GM12878 (cell line): Measurements from ENCODE around the gene AQP9. TPM values are rescaled to one million over a fixed set of nuclear protein-coding genes. Genes with fewer than 3 reads are reported as not detected.

ENCODE experiments used
- ATAC-seq: fragments of 200-7000 bp; cut with Tn5 transposase; 3 replicates; pipeline ENCODE4 v1.9.1; 2020; ENCODE audit warnings: mild to moderate bottlenecking, moderate library complexity
- BruUV-seq: library from RNA; stranded (reverse); fragments of 400-500 nt; replicated peaks from 2 replicates; lab custom pipeline; 2021; lab: Mats Ljungman, UMichigan
- CTCF ChIA-PET: fragments of 300-600 bp; sonication (Branson Sonifier 250); formaldehyde crosslinking; extraction: SDS; loops from one replicate; lab custom pipeline; 2021; ENCODE audit warnings: inconsistent platforms; lab: Yijun Ruan, JAX
- POLR2A ChIA-PET: fragments of 350-600 bp; formaldehyde crosslinking; extraction: SDS; loops from one replicate; lab custom pipeline; 2021; ENCODE audit warnings: inconsistent platforms; lab: Charles Lee
- RAD21 ChIA-PET: fragments of 300-600 bp; sonication (Branson Sonifier 250); formaldehyde crosslinking; loops from one replicate; lab custom pipeline; 2023; ENCODE audit warnings: antibody characterized with exemption; ENCODE audit not compliant: unreplicated experiment; lab: Charles Lee
- SMC1A ChIA-PET: fragments of 300-600 bp; sonication (Branson Sonifier 250); formaldehyde crosslinking; loops from one replicate; lab custom pipeline; 2023; ENCODE audit not compliant: unreplicated experiment, uncharacterized antibody; lab: Charles Lee
- DNase-seq: peaks from one replicate; pipeline ENCODE4 v3.0.0-alpha.2; 2011; ENCODE audit warnings: low read depth, low spot score
- FAIRE-seq: peaks from 3 replicates; lab custom pipeline; 2011; peaks lifted over from hg19 to GRCh38; lab: Jason Lieb, UNC
- H2AFZ ChIP-seq: 2 replicates; pipeline ENCODE4 v1.6.0; 2011; ENCODE audit warnings: low read depth, low read length, control low read depth; ENCODE audit not compliant: control insufficient read depth
- H3K27ac ChIP-seq: 2 replicates; pipeline ENCODE4 v1.5.1; 2011; ENCODE audit warnings: control low read depth; ENCODE audit not compliant: control insufficient read depth, insufficient read depth
- H3K27me3 ChIP-seq, 2 experiments: replicated peaks in 1 of 2; 2 replicates each; pipeline versions ENCODE4 v1.6.0 to v1.6.1; 2011; ENCODE audit warnings: low read length in 1 of 2; ENCODE audit not compliant: control insufficient read depth in 2 of 2, insufficient read depth in 2 of 2
- H3K36me3 ChIP-seq, 2 experiments: 2 replicates each; pipeline ENCODE4 v1.5.1; 2011; ENCODE audit warnings: low read length in 1 of 2; ENCODE audit not compliant: control insufficient read depth in 2 of 2, insufficient read depth in 2 of 2
- H3K4me1 ChIP-seq: 2 replicates; pipeline ENCODE4 v1.6.1; 2011; ENCODE audit warnings: mild to moderate bottlenecking, low read length, moderate library complexity, mixed read lengths; ENCODE audit not compliant: control insufficient read depth, insufficient read depth
- H3K4me2 ChIP-seq: 2 replicates; pipeline ENCODE4 v1.6.0; 2011; ENCODE audit warnings: control low read depth; ENCODE audit not compliant: control insufficient read depth, insufficient read depth
- H3K4me3 ChIP-seq: fragments of 200-600 bp; sonication (generic); 2 replicates; pipeline ENCODE4 v1.5.1; 2016
- H3K79me2 ChIP-seq: 2 replicates; pipeline ENCODE4 v1.6.0; 2011; ENCODE audit warnings: low read length; ENCODE audit not compliant: control insufficient read depth, insufficient read depth
- H3K9ac ChIP-seq: 2 replicates; pipeline ENCODE4 v1.8.0; 2011; ENCODE audit warnings: low read length, control low read depth, mixed read lengths; ENCODE audit not compliant: control insufficient read depth, insufficient read depth
- H3K9me3 ChIP-seq: replicated peaks from 3 replicates; pipeline ENCODE4 v1.5.1; 2011; ENCODE audit warnings: mild to moderate bottlenecking, low read length; ENCODE audit not compliant: control insufficient read depth, insufficient read depth
- H4K20me1 ChIP-seq: 2 replicates; pipeline ENCODE4 v1.6.0; 2011; ENCODE audit not compliant: control insufficient read depth, insufficient read depth
- CHD1 ChIP-seq: IDR thresholded peaks from 2 replicates; pipeline ENCODE4 v1.6.1; 2012; ENCODE audit warnings: low read depth, low read length, improper control_type of control experiment
- CUX1 ChIP-seq: IDR thresholded peaks from 2 replicates; pipeline ENCODE4 v1.6.1; 2012; ENCODE audit warnings: improper control_type of control experiment, low read depth, low read length; ENCODE audit not compliant: insufficient replicate concordance
- FOS ChIP-seq: IDR thresholded peaks from 3 replicates; pipeline ENCODE4 v1.6.1; 2011; ENCODE audit warnings: borderline replicate concordance; ENCODE audit not compliant: insufficient read length; ENCODE audit errors: extremely low read depth
- KDM1A ChIP-seq: fragments of 200-600 bp; sonication (generic); IDR thresholded peaks from 2 replicates; pipeline ENCODE4 v1.6.1; 2016; ENCODE audit warnings: borderline replicate concordance
- NFYA ChIP-seq: IDR thresholded peaks from 2 replicates; pipeline ENCODE4 v1.6.1; 2011; ENCODE audit warnings: low read depth, mild to moderate bottlenecking, low read length, improper control_type of control experiment, borderline replicate concordance
- NR2C2 ChIP-seq: IDR thresholded peaks from 2 replicates; pipeline ENCODE4 v1.6.1; 2011; ENCODE audit warnings: borderline replicate concordance, low read depth; ENCODE audit not compliant: control insufficient read depth, insufficient read length
- PAX8 ChIP-seq: fragments of 450-650 bp; IDR thresholded peaks from 2 replicates; pipeline ENCODE4 v1.6.1; 2017; ENCODE audit warnings: mild to moderate bottlenecking, moderate library complexity
- SPI1 ChIP-seq: IDR thresholded peaks from 2 replicates; pipeline ENCODE4 v1.6.1; 2011; ENCODE audit warnings: low read depth, mild to moderate bottlenecking, low read length, moderate library complexity, borderline replicate concordance; ENCODE audit not compliant: insufficient read depth
- SREBF2 ChIP-seq: IDR thresholded peaks from 2 replicates; pipeline ENCODE4 v1.6.1; 2012; ENCODE audit warnings: mild to moderate bottlenecking, low read length
- in situ Hi-C: fragments of 300-500 bp; cut with MboI; formaldehyde crosslinking; loops from 9 replicates; pipeline ENCODE4 v1.14.3; 2018; ENCODE audit warnings: mixed read lengths
- intact Hi-C: fragments of 100-400 bp; cut with micrococcal nuclease; formaldehyde crosslinking; loops from one replicate; pipeline ENCODE4 v1.14.2; 2022; ENCODE audit not compliant: unreplicated experiment
- polyA plus RNA-seq, 11 experiments: library from polyadenylated mRNA; depleted of rRNA in 4 of 11; unstranded in 6 of 11; stranded (reverse) in 5 of 11; fragments of >200 nt; fragmentation: Nextera tagmentation in 4 of 11; fragmentation: Illumina TruSeq in 1 of 11; extraction: Ambion mirVana in 4 of 11; extraction: Trizol in 1 of 11; gene quantifications; 1 replicate in 1 of 11; 2 replicates in 10 of 11; pipeline versions ENCODE4 v1.2.1 to v1.2.3, GENCODE V29; 2011 to 2016; ENCODE audit warnings: inconsistent platforms in 2 of 11, missing spikeins in 2 of 11, low read depth in 1 of 11
- total RNA-seq, 4 experiments: library from RNA; depleted of rRNA in 3 of 4; stranded (reverse); fragments of >200 nt in 3 of 4; fragmentation: Illumina TruSeq in 1 of 4; extraction: Trizol in 1 of 4; gene quantifications; 2 replicates each; pipeline versions ENCODE4 v1.2.1 to v1.2.3, GENCODE V29; 2013 to 2021
- TF ChIP-seq, protein P1 (sequence below): fragments of 450-650 bp; formaldehyde crosslinking; IDR thresholded peaks from 2 replicates; pipeline ENCODE4 v1.5.0; 2022; ENCODE audit warnings: mild to moderate bottlenecking, missing genetic modification characterization
- TF ChIP-seq, protein P2 (sequence below): fragments of 450-650 bp; IDR thresholded peaks from 2 replicates; pipeline ENCODE4 v1.6.1; 2017; ENCODE audit warnings: mild to moderate bottlenecking, moderate library complexity

The AQP9 gene
- total and polyA plus RNA-seq, 10 of the 15 experiments (the other 5 are each of a cell fraction or from before 2014, with no cell fraction given), result 0.05 to 3.0 (median 0.22) TPM

DNA sequence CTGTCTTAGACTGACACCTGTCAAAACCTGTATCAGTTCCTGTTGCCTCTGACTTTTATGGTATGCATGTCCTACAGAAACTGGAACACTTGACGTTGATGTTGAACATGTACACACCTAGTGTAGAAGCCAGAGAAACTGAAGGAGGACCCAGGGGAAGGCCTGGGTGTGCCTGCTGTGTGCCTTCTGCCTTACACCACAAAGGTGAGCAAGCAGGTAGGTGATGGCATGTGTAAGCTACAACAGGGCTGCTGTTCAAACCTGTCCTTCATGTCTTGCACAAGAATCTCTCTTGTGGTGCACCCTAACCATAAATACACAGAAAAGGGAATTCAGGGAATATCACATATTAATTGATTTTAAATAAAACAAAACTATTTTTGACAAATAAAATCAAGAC, 13.6 kb upstream of the AQP9 start (continued):
- TF ChIP-seq CUX1 (no peak), NR2C2 (no peak), SREBF2 (no peak)

DNA sequence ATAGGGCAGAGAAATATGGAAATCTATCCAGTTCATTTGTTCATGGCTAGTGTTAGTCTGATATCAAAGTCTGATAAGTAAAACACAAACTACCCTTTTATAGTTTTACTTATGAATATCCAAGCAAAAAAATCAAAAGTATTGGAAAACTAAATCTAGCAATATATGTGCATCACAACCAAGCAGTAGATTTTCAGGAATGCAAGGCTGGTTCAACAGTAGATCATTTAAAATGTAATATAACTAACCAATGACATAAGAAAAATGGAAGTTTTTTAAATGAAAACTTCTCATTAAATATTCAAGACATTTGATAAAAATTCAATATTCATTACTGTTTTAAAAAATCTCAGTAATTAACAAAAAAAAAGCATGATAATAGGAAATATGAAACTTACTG, 12.8 kb upstream of the AQP9 start:
- no peaks in the 10 kb centered on the region for H4K20me1 ChIP-seq
- no peak overlapping the region for H3K27ac ChIP-seq
- H3K79me2 ChIP-seq, result no peaks in the 10 kb centered on the region
- no peak overlapping the region for H3K4me3 ChIP-seq
- CTCF ChIA-PET, result no interaction called here
- H3K27me3 ChIP-seq, result no peaks in the 10 kb centered on the region
- DNase-seq (no peak), ATAC-seq (no peak), FAIRE-seq (no peak)
- H3K9me3 ChIP-seq, result no peaks in the 10 kb centered on the region
- POLR2A ChIA-PET, result no interaction called here
- H3K9ac ChIP-seq, result no peak overlapping the region
- no peak overlapping the region for H2AFZ ChIP-seq
- H3K4me1 ChIP-seq, result no peaks in the 10 kb centered on the region
- BruUV-seq, result no TSS peak
- RAD21 ChIA-PET, result no interaction called here
- no peaks in the 10 kb centered on the region for H3K36me3 ChIP-seq
- SMC1A ChIA-PET, result no interaction called here
- intact Hi-C loops, result no loop called here
- in situ Hi-C loops, result no loop called here
- H3K4me2 ChIP-seq, result no peak overlapping the region
- TF ChIP-seq CHD1 (no peak), KDM1A (no peak), PAX8 (no peak), SPI1 (no peak), FOS (no peak), NFYA (no peak)
- TF ChIP-seq, protein P1, sequence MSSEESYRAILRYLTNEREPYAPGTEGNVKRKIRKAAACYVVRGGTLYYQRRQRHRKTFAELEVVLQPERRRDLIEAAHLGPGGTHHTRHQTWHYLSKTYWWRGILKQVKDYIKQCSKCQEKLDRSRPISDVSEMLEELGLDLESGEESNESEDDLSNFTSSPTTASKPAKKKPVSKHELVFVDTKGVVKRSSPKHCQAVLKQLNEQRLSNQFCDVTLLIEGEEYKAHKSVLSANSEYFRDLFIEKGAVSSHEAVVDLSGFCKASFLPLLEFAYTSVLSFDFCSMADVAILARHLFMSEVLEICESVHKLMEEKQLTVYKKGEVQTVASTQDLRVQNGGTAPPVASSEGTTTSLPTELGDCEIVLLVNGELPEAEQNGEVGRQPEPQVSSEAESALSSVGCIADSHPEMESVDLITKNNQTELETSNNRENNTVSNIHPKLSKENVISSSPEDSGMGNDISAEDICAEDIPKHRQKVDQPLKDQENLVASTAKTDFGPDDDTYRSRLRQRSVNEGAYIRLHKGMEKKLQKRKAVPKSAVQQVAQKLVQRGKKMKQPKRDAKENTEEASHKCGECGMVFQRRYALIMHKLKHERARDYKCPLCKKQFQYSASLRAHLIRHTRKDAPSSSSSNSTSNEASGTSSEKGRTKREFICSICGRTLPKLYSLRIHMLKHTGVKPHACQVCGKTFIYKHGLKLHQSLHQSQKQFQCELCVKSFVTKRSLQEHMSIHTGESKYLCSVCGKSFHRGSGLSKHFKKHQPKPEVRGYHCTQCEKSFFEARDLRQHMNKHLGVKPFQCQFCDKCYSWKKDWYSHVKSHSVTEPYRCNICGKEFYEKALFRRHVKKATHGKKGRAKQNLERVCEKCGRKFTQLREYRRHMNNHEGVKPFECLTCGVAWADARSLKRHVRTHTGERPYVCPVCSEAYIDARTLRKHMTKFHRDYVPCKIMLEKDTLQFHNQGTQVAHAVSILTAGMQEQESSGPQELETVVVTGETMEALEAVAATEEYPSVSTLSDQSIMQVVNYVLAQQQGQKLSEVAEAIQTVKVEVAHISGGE, result no peak
- TF ChIP-seq, protein P2, sequence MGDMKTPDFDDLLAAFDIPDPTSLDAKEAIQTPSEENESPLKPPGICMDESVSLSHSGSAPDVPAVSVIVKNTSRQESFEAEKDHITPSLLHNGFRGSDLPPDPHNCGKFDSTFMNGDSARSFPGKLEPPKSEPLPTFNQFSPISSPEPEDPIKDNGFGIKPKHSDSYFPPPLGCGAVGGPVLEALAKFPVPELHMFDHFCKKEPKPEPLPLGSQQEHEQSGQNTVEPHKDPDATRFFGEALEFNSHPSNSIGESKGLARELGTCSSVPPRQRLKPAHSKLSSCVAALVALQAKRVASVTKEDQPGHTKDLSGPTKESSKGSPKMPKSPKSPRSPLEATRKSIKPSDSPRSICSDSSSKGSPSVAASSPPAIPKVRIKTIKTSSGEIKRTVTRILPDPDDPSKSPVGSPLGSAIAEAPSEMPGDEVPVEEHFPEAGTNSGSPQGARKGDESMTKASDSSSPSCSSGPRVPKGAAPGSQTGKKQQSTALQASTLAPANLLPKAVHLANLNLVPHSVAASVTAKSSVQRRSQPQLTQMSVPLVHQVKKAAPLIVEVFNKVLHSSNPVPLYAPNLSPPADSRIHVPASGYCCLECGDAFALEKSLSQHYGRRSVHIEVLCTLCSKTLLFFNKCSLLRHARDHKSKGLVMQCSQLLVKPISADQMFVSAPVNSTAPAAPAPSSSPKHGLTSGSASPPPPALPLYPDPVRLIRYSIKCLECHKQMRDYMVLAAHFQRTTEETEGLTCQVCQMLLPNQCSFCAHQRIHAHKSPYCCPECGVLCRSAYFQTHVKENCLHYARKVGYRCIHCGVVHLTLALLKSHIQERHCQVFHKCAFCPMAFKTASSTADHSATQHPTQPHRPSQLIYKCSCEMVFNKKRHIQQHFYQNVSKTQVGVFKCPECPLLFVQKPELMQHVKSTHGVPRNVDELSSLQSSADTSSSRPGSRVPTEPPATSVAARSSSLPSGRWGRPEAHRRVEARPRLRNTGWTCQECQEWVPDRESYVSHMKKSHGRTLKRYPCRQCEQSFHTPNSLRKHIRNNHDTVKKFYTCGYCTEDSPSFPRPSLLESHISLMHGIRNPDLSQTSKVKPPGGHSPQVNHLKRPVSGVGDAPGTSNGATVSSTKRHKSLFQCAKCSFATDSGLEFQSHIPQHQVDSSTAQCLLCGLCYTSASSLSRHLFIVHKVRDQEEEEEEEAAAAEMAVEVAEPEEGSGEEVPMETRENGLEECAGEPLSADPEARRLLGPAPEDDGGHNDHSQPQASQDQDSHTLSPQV, result no peak
